NCI-H2196 treated with DMSO at 0.1 percent for 48 hours (cell line): ENCODE measurements around the gene B9D2.
"Not testable (repeated sequence)": the region's sequence is repeated elsewhere in the genome, so short reads cannot be mapped to it uniquely, and the experiment has no call there.

Experiments
- DNase-seq: peaks from one replicate; lab custom pipeline; 2025; ENCODE audit not compliant: unreplicated experiment; lab: John Stamatoyannopoulos, UW

Gene B9D2

GRCh38 chr19:41363753-41364523 lies at the start of gene B9D2:
B9D2 (minus strand) TSS chr19:41364149; CDS start chr19:41363519, 630 bp downstream.
- DNase-seq = peak; percentile 96

- DNase-seq = no peak
These were observed 49.0 kb upstream of the B9D2 start for GRCh38 chr19:41412953-41413352.

- DNase-seq = no peak
These were observed 48.0 kb upstream of the B9D2 start for GRCh38 chr19:41411968-41412265.

GRCh38 chr19:41411100-41411967 lies 47.4 kb upstream of the B9D2 start:
- DNase-seq = no peak

- DNase-seq = no peak
These were observed 46.5 kb upstream of the B9D2 start for GRCh38 chr19:41410336-41411054.

GRCh38 chr19:41409288-41409687 lies 45.3 kb upstream of the B9D2 start:
- peak; percentile 65 for DNase-seq

- not testable (repeated sequence) for DNase-seq
These were observed 44.9 kb upstream of the B9D2 start for GRCh38 chr19:41408846-41409245.

- no peak for DNase-seq
These were observed 44.3 kb upstream of the B9D2 start for GRCh38 chr19:41408256-41408655.

GRCh38 chr19:41407271-41407670 lies 43.3 kb upstream of the B9D2 start:
- peak; percentile 19 for DNase-seq

GRCh38 chr19:41405776-41406175 lies 41.8 kb upstream of the B9D2 start:
- no peak for DNase-seq

- DNase-seq = peak; percentile 15
These were observed 39.4 kb upstream of the B9D2 start for GRCh38 chr19:41403181-41403970.

GRCh38 chr19:41402010-41402409 lies 38.1 kb upstream of the B9D2 start:
- DNase-seq = no peak

- DNase-seq = no peak
These were observed 37.5 kb upstream of the B9D2 start for GRCh38 chr19:41401483-41401882.

GRCh38 chr19:41399525-41399924 lies 35.6 kb upstream of the B9D2 start:
- no peak for DNase-seq

- DNase-seq = no peak
These were observed 35.1 kb upstream of the B9D2 start for GRCh38 chr19:41399091-41399490.

GRCh38 chr19:41398598-41398997 lies 34.6 kb upstream of the B9D2 start:
- DNase-seq = no peak

- DNase-seq = no peak
These were observed 34.1 kb upstream of the B9D2 start for GRCh38 chr19:41398050-41398418.

GRCh38 chr19:41397086-41398049 lies 33.4 kb upstream of the B9D2 start, which contains the start of the genes BCKDHA and EXOSC5:
BCKDHA (plus strand) TSS chr19:41397818; CDS start chr19:41397828, 10 bp downstream.
EXOSC5 (minus strand) TSS chr19:41397359; CDS start chr19:41397328, 31 bp downstream.
- DNase-seq = peak; percentile 99

- no peak for DNase-seq
These were observed 31.4 kb upstream of the B9D2 start for GRCh38 chr19:41395355-41395754.

GRCh38 chr19:41392775-41393174 lies 28.8 kb upstream of the B9D2 start:
- DNase-seq = no peak
